Measurements from ENCODE around the gene TRUB1.

- TF ChIP-seq CTCF (IDR thresholded peaks at IDR 0.05) (no peak), FOXM1 (IDR thresholded peaks at IDR 0.05; ENCODE audit: low read depth) (no peak)
Observed at GRCh38 chr10:114940735-114941134, 2.7 kb downstream of the TRUB1 start.

All from SK-N-SH (cell line).